Measurements from ENCODE around the gene SERPINH1.

Gene SERPINH1

DNA sequence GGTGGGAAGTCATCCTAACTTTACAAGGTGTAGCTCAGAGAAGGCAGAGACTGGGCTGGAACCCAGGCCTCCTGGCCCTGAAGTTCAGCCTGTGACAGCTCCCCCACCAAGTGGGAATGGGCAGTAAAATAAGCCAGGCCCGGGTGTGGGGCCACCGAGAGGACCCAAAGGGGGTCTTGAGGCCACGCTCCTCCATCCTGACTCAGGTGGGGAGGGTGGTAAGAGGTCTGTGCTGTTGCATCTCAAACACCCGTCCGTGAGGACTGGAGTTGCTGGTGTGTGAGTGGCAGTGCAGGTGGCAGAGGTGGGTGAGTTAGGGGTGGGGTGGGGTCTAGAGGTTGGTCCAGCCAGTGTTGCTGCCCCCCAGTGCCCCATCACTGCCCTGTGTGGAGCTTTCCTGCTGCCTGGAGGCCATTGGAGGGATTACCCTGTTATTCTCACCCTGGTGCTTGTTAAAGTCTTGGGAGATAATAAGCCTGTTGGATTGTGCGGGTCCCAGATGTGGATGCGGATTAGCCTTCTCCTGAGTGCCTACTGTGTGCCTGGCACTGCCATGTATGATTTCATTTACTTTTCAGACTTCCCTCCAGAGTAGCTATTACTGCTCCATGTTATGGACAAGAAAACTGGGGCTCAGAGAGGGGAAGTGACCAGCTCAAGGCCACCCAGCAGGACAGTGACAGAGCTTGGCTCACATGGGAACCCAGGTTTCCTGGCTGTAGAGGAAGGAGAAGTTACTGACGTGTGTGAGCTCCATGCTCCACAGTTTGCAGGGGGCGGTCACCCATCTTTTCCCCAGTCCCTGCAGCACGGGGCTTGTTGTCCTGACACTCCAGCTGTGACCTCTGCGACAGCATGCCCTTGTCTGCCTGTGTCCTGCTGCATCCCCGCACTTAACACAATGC, 12.9 kb downstream of the SERPINH1 start:
- H3K36me3 ChIP-seq = peaks cover 5% of the 10 kb centered on the region
- DNase-seq = no peak
- TF ChIP-seq, protein P1, sequence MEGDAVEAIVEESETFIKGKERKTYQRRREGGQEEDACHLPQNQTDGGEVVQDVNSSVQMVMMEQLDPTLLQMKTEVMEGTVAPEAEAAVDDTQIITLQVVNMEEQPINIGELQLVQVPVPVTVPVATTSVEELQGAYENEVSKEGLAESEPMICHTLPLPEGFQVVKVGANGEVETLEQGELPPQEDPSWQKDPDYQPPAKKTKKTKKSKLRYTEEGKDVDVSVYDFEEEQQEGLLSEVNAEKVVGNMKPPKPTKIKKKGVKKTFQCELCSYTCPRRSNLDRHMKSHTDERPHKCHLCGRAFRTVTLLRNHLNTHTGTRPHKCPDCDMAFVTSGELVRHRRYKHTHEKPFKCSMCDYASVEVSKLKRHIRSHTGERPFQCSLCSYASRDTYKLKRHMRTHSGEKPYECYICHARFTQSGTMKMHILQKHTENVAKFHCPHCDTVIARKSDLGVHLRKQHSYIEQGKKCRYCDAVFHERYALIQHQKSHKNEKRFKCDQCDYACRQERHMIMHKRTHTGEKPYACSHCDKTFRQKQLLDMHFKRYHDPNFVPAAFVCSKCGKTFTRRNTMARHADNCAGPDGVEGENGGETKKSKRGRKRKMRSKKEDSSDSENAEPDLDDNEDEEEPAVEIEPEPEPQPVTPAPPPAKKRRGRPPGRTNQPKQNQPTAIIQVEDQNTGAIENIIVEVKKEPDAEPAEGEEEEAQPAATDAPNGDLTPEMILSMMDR (IDR thresholded peaks at IDR 0.05; ENCODE audit: low read depth, low read length) = peak; percentile 28; the same call in 1 of the 2 replicates
- H3K4me1 ChIP-seq = peaks cover 5% of the 10 kb centered on the region; the same call in 1 of the 2 replicates
- H3K4me3 ChIP-seq (ENCODE audit: low read depth, low read length) = no peak overlapping the region
- H3K27me3 ChIP-seq = no peaks in the 10 kb centered on the region
- H3K9me3 ChIP-seq = peaks cover 4% of the 10 kb centered on the region; the same call in 1 of the 2 replicates

DNA sequence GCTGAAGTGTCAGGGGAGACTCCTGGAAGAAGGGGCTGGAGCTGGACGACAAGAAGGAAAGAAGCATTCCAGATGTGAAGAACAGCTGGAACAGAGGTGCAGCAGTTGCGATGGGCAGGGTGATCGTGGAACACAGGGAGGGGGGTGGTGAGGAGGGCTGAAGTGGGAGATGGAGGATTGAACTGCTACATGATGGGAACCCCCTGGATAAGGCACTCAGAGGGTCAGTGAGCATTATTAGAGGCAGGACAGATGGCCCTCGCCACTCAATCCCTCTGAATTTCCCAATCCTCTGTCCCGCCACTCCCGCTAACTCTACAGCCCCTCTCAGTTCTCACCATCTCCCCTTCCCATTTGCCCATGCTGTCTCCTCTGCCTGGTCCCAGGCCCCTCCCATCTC, 14.0 kb downstream of the SERPINH1 start:
- peaks cover 4% of the 10 kb centered on the region; the same call in 1 of the 2 replicates for H3K9me3 ChIP-seq
- TF ChIP-seq, protein P1 (IDR thresholded peaks at IDR 0.05; ENCODE audit: low read depth, low read length) = no peak
- H3K4me3 ChIP-seq (ENCODE audit: low read depth, low read length) = no peak overlapping the region
- peaks cover 5% of the 10 kb centered on the region; the same call in 1 of the 2 replicates for H3K4me1 ChIP-seq
- no peak for DNase-seq
- H3K27me3 ChIP-seq = no peaks in the 10 kb centered on the region
- H3K36me3 ChIP-seq = peaks cover 2% of the 10 kb centered on the region; the same call in 1 of the 2 replicates

DNA sequence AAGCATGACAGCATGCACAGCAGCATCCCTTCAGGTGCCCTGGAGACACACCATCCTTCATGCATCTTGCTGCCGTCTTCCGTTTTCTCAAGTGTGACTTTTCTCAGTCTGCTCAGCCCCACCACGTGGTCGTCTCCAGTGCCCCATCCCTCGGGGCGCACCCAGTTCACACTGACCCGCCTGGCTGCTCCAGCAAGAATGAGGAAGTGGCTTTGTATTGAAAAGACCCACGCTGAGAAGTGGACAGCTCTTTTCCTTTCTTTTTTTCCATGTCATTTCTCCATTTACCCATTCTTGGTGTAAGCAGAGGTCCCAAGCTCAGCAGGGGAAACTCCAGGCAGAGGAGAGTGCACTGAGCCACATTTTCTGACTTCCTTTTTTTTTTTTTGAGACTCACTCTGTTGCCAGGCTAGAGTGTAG, 14.5 kb downstream of the SERPINH1 start:
- H3K4me1 ChIP-seq = peaks cover 5% of the 10 kb centered on the region; the same call in 1 of the 2 replicates
- H3K36me3 ChIP-seq = peaks cover 2% of the 10 kb centered on the region; the same call in 1 of the 2 replicates
- H3K9me3 ChIP-seq = peaks cover 4% of the 10 kb centered on the region; the same call in 1 of the 2 replicates
- TF ChIP-seq, protein P1 (IDR thresholded peaks at IDR 0.05; ENCODE audit: low read depth, low read length) = no peak
- H3K27me3 ChIP-seq = no peaks in the 10 kb centered on the region
- H3K4me3 ChIP-seq (ENCODE audit: low read depth, low read length) = no peak overlapping the region
- no peak for DNase-seq

DNA sequence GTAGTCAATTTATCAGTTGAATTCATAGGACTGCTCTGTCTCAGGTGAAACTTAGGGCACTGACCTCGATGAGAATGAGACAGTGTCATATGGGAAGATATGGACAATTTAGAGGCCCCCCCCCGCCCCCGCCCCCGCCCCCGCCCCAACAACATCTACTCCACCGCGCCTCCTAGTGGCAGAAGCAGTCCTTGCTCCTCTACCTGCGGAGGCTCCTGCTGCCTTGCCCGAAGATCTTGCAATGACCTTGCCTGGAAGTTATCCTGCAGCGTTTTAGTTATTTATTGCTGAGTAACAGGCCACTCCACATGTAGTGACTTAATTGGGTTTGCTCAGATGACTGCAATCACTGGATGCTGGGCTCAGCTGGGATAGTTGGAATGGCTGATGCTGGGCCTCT, 15.2 kb downstream of the SERPINH1 start:
- no peaks in the 10 kb centered on the region for H3K36me3 ChIP-seq
- DNase-seq = peak; percentile 72
- peaks cover 4% of the 10 kb centered on the region; the same call in 1 of the 2 replicates for H3K9me3 ChIP-seq
- H3K27me3 ChIP-seq = no peaks in the 10 kb centered on the region
- no peak overlapping the region for H3K4me3 ChIP-seq (ENCODE audit: low read depth, low read length)
- TF ChIP-seq, protein P1 (IDR thresholded peaks at IDR 0.05; ENCODE audit: low read depth, low read length) = peak; percentile 63
- H3K4me1 ChIP-seq = peaks cover 5% of the 10 kb centered on the region; the same call in 1 of the 2 replicates

DNA sequence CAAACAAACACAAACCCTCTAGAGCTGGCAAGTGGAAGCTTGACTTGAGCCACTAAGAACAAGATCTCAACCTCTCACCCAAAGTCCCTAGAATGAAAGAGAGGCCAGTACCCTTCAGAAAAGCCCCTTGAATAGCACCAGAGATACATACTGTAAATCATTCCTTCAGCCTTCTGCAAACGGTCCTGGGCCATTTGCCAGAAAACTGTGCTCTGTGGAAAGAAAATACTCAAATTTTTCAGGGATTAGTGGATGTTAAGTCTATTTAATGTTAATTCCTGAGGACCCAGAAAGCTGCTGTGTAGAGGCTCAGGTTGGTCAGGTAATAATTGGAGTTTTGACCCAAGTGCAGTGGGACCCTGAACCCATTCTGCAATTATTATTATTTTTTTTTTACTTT, 16.9 kb downstream of the SERPINH1 start:
- H3K27me3 ChIP-seq = no peaks in the 10 kb centered on the region
- H3K4me3 ChIP-seq (ENCODE audit: low read depth, low read length) = no peak overlapping the region
- peaks cover 4% of the 10 kb centered on the region; the same call in 1 of the 2 replicates for H3K9me3 ChIP-seq
- peaks cover 9% of the 10 kb centered on the region; the same call in 1 of the 2 replicates for H3K4me1 ChIP-seq
- TF ChIP-seq, protein P1 (IDR thresholded peaks at IDR 0.05; ENCODE audit: low read depth, low read length) = no peak
- H3K36me3 ChIP-seq = no peaks in the 10 kb centered on the region
- DNase-seq = no peak
